GM21381 (cell line): Measurements from ENCODE around the gene PELO.

Experiments used
- ATAC-seq: cut with Tn5 transposase; IDR thresholded peaks from one replicate; pipeline ENCODE4 v1.9.1; 2021; ENCODE audit warnings: mild to moderate bottlenecking, moderate library complexity; ENCODE audit not compliant: unreplicated experiment

The PELO gene

DNA sequence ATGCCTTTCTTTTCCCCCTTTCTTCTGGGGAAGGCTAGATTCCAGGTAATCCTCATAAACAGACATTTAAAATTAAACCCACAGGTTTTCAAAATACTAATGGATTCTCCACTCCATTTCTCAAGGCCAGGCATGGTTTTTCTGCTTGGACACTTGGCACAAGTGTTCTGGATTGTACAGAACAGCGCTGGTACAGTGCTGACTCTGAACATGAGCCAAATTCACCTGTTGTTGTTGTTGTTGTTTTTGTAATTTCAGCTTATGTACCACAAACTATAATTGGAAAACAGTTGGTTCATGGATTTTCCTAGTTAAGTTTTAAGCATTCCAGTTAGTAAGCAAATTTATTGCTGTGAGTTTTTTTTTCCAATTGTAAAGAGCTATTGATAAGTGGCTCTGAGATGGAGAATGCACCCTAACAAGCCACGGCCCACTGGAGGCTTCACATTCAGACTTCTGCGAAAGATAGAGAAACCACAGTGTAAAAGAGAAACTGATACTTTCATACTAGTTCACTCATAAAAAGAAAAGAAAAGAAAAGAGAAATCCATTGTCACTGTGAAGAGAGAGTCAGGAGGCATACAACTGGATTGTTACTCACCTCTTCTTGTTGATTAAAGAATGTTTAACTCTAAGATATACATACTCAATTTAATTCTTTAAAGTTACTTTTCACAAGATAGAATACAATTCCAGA, 16.2 kb upstream of the PELO start:
- peak; percentile 95 for ATAC-seq

DNA sequence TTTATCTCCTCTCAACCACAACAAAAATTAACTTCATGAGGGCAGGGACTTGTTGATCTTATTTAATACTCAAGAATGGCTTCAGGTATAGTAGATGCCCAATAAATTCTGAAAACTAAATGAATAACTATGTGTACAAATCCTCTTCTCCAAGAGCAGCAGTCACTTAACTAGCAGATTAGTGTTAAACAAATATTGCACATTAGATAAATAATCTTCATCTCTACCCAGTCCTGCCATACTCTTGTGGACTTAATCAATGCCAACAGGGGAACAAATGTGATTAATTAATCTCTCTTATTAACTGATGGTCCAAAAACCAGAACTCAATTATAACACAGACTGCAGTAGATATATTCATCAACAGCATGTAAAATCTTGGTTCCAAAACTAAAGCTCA, 15.0 kb upstream of the PELO start:
- no peak for ATAC-seq

DNA sequence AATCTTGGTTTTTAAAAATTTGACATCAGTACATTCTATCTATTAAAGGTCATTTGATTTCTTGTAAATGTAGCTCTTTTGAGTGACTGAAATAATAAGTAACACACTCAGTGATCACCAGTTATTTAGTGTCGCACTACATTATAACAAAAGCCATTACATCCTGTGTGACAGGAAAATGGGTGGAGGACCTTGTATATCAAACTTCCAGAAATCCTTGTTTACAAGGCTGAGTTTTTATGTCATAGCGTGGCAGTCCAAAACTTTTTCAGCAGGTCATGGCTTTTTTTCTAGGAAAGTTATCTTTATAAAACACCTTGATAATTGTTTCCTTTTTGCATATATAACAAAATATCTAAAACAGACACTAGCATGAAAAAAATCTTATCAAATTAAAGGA, 14.4 kb upstream of the PELO start:
- no peak for ATAC-seq

DNA sequence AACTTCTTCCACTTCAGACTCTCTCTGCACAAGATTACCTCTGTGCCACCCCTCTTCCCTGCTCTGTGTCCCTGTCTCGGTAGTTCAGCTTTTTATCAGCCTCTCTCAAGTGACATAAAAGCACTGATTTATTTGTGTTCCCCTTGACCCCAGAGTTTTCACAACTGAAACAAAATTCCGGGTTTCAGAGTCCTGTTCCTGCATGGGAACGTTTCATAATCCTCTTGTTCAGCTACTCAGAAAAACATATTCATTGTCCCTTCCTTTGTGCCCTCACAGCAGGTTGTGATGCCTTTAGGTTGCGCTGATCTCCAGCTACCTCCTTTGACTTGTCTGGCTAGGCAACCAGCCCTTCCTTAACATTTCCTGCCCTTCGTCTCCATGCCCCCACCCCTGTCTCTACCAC, 13.7 kb upstream of the PELO start:
- no peak for ATAC-seq

DNA sequence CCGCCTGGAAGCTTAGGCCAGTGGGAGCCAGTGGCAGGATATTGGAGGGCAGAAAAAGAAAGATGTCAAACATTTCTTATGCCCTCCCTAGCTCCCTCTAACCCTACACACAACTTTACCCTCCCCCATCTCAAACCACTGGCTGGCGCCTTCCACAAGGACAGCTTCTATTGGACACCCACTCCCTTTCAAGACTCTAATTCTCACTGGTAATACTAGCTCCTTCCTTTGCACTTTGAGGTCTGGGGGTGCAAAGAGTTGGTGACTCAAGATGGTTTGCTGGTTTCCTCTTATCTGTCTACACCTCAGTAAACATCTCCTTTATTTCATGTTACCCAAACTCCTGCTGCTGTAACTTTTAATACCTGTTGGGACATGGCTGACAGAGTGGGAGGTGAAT, 11.6 kb upstream of the PELO start:
- no peak for ATAC-seq

DNA sequence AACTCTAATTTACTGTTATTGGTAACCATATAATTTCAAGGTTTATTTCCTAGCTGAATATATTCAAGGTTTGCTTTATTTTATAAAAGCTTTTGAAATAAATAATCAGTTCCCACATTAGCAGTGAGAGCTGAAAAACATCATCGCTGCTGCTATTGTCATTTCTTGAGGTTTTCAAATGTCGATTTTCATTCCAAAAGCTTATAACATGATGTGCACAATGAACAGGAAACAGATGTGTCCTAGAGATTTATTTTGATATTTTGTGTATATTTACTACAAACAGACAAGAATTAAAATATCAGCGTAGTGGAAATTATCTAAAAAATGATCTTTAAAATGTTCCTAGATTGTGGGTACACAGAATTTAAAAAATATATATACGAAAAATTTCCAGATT, 10.5 kb upstream of the PELO start:
- ATAC-seq: no peak

DNA sequence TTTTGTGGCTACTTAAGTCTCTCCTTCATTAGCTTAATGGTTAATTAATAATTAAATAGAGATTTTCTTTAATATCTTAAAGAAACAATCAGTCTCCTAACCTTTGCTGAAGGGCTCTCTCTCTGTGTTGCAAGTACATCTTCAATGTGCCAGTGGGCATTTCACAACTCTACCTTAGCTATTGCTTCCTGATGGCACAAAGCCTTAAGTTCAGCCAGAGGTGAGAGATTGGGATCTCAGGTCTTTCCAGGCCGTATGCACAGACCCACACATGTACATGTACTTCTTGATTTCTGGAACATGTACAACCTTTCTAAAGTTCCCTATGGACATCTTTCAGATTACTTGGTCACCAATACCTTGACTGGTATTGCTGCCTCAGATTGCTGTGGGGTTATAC, 8.9 kb upstream of the PELO start:
- ATAC-seq: no peak

DNA sequence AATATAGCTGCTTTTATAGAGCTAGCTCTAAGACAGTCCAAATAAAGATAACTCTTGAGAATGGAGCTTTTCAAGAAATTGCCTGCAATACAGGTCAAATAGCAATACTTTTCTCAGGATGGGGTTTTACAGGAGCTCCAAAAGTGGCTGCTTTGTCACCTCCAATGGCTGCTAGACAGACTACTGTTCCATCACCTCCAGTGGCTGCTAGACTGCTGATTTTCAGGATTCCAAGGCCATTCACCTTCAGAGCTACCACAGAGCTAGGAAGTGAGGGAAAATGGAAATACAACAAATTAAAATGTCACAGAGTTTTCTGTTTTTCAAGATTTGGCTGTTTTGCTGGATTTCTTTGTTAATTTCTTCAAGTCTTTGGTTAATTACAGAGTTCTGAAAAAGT, 8.5 kb upstream of the PELO start:
- no peak for ATAC-seq

DNA sequence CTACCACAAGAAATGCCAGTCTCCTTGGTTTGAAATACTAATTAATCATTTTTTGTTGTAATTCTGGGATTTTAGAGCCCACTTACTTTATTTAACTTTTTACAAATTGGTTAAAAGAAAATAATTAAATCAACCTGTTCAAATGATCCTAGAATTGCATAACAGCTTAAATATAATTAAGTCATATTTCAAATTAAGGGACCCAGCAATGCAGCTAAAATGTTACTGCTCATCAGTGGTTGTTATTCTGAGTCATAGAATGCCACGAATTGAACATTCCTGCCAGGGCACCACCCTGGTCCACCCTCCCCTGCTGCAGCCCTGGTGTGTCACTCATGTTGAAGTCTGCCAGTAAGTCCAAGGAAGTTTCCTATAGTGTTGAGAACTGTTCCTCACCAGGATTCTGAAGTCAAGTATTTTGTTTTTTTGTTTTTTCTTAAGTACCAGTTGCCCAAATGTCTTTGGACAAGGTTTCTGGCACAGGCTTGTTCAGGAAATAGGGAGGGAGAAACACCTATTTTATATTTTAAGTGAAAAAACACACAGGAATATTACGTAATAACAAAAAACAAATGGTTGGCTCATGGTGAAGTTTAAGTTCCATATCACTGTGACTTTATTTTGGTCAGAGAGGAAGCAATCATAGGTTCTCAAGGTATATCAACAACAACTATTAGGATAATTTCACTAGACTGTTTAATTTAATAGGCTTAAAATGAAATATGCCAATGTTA, 4.3 kb upstream of the PELO start:
- ATAC-seq: no peak

DNA sequence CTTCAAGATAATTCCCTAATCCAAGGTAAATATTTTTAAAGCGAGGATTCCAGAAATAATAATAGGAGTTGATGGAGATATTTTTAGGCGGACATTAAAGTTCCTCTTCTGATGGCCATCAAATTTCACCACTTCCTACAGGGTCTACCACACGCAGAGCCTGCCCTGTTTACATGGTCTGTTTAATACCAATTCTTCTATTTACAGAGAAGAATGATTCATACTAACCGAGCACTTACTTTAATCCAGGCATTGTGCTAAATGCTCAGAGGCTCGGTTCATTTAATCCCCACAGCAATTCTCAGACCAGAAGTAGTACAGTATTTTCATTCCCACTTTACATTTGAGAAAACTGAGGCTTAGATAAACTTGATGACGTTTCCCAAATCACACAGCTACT, 3.0 kb upstream of the PELO start:
- ATAC-seq: no peak

DNA sequence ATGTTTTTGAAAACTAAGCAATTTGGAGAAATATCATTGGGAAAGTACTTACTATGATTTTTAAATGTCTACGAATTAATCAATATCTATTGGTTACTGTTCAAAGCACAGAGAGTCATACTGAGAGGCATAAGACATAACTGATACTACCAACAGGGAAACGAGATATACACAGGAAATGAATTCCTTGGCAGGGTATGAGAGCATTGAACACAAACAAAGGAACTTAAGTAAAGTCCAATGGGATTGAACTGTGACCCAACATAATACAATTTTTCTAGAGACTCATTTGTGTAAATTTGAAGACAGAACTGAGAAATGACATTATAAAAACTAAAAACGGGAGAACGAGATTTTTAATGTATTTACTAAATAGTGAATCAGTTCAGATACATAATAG, 1.3 kb upstream of the PELO start:
- ATAC-seq: no peak

DNA sequence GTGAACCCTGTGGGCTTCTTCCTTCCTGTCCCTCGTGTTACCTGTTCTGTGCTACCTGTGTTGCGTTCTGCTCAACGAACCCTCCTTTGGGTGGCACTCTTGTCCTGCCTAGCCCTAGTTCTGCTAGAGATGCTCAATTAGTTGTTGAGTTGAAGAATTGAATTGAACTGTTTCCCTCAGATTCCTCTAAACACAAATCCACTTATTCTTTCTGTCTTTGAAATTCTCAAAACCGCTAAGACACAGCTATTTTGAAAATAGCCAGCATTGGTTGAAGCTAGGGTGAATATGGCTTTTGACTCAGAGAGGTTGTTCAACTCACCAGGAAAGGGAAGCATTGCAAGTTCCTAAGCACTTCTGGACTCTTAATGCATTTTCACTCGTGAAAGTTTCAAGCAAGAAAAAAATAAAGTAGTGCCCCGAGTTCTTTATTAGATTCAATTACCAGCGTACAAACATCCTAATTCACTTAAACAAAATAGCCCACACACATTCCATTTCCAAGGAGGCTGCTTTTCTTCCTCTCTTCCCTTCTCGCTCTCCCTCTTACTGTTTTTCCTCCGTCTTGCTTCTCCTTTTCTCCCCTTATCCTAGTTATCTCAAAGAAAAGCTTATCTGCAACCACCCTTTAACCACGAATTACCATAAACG, 642 bp upstream of the PELO start:
- ATAC-seq: peak; percentile 45

DNA sequence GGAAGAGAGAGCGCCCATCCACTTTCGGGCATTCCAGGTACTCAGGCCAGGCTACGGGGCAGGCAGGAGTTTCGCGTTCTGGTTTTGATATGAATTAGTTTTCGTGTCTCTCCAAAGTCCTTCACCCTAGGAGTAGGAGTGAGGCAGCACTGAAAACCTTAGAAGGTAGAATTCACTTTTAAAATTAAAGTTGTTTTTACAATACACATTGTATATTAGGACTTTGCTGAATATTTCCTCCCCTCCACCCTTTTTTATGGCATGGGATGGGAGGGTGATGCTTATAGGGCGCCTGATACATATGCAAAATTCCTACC, 747 bp downstream of the PELO start:
- ATAC-seq: no peak

DNA sequence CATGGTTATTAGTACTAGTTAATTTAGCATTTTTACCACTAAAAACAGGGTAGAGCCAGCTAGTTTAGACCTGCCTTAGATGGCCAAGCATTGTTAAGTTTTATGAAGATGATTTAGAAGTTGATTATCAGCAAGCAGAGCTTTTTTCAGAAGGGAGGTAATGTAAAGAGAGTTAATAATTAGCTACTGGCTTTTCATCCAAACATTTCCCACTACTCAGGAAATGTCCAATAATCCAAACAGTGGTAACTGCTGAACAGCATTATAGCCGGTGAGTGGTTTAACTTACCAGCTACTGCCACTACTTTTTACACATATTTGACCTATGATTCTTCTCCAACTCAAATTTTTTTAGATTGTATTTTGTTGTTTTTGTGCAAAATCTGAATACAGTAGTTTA, 1.7 kb downstream of the PELO start:
- ATAC-seq: no peak

DNA sequence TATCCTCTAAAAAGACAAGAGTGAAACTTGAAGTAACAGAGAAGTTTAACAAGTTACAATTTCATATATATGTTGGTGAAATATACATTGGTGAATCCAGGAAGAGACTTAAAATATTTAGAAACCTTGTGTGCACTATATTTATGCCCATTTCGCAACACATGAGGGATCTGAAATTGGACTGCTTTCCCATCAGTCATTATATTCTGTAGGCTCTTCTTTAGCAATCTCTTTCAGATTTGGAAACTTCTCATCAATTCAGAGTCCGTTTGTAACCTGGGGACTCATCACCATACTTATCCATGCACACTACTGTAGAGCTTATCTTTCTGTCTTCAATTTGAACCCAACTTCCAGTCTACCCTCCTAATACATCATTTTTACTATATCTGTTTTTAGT, 2.1 kb downstream of the PELO start:
- ATAC-seq: no peak

DNA sequence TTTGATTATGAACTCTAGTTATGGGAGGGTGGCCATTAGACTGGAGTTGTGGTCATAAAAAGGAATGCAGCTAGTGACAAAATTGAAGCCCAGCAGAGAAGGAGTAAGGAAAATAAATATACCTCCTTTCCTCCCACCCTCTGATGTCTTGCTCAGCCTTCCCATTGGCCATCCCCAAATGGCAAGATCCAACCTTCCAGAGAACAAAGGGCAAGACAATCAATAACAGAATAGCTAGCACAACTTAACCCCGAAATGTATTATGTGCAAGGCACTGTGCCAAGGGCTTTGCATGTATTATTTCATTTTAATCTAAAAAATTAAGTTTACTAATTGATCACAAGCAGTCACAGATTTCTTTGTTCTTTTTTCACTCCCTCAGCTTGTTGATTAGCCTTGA, 3.6 kb downstream of the PELO start:
- ATAC-seq: no peak

DNA sequence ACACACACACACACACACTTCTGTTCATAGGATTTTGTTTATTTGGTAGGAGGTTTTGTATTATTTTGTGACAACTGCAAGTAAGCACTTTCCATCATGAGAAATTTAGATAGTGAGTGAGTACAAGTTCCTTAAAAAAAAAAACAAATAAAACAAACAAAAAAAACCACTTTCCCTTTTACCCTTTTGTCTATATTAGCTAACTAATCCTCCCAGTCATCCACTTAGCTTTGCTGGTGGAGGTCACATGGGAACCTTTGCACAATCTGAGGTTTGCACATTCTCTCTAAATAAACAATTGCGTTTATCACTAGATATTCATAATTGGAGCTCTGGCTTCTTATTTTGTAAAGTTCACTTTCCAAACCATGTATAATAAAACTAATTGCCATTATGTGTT, 6.8 kb downstream of the PELO start:
- no peak for ATAC-seq

DNA sequence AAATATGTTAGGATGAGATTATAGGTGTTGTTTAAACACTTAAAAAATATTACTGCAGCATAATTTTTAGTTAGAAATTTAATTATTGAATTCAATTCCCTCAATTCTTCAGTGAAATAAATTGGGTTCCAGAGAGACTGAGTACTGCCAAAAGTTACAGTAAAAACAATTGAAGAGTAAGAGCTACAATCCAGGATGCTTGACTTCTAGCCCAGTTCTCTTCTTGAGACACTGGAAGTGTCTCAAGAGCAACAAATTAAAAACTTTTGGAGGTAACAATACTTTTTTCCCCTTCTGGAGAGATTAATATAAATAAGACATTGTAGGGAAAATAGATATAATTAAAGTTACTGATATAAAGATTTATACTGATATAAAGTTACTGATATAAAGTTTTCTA, 8.3 kb downstream of the PELO start:
- ATAC-seq: no peak

DNA sequence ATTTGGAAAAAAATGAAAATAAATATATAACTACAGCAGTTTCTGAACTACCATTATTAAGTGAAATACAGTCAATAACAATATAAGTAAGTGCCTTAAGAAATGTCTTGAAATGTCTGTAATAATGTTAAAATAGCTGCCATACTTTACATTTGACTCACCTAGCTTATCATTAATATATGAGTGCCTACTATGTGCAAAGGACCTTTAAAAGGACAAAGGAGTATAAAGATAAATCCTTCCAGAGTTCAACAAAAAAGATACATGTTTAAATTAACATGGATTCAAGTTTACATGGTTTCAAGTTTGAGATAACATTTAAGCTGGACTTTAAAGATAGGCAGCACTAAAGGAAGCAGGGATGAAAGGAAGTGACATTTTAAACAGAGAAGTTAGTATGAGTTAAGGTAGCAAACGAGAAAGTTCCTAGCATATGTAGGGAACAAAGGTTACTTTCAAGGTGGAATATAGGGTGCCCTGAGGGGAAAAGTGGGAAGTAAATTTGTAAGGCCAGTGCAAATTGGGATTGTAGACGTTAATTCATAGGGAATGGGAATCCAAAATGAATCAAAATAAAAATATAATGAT, 8.9 kb downstream of the PELO start:
- ATAC-seq: no peak

DNA sequence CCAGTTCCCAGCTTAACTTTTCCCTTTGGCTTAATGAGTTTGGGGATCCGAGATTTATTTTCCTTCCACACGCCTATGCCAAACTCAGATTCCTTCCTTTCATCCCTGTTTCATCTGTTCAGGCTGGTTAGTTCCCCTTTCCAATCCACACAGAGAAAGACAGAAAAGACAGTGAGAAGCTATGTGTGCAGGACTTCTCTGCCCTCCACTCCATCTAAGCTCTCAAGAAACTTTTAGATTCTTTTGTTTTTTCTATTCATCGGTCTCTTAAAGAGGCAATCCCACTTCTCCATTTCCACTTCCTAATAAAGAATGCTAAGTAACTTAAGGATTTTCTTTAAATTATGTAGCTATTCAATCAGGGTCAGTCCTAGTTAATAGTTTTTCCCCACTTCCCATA, 11.2 kb downstream of the PELO start:
- no peak for ATAC-seq

DNA sequence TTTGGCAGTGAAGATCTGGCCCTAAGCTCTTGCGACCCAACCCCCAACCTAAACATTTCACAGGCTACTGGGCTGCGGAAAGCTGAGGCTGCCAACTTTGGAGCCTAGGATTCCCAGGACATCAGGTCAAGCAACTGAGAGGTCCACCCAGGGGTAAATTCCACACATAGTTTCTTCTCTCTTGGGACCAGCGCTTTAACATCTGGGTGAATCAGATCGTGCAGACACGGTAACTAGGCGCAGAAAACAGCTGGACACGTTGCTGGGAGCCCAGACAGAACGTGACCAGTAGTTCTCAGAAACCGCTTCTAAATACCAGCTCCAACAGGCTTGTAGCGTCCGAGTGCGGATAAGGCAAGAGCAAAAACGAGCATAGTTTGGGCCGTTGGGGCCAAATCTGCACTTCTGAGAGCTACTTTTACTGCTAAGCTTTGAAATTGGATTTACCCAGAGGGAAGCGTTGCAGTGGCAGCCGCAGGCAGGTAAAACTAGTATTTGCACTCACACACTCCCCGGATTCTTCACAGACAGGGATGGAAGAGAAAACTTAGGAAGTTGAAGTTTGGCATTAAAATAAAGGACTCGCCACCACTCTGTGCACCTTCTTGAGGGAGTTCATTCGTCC, 11.8 kb downstream of the PELO start:
- peak; percentile 26 for ATAC-seq

DNA sequence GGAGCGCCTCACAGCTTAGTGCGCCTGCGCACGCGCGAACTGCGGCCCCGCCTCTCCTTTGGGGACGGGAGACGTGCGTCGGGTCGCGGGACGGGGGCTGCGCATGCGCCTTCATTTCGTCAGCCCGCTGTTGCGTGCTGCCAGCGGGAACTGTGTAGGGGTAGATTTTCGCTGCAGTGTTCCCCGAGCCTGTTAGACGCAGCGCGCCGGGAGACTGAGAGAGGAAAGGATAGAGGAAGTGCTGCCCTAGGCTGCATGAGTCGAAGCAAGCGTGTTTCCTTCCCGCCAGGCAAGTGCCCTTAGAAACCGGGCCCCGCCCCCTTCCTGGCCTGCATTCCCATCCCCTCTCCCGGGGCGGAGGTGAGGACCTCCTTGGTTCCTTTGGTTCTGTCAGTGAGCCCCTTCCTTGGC, 12.3 kb downstream of the PELO start:
- peak; percentile 86 for ATAC-seq
